HG03039 (cell line): Measurements from ENCODE around the gene GLCE.

Source experiments
- ATAC-seq: cut with Tn5 transposase; IDR thresholded peaks from one replicate; pipeline ENCODE4 v1.9.1; 2021; ENCODE audit warnings: mild to moderate bottlenecking, moderate library complexity; ENCODE audit not compliant: unreplicated experiment

GLCE gene

DNA sequence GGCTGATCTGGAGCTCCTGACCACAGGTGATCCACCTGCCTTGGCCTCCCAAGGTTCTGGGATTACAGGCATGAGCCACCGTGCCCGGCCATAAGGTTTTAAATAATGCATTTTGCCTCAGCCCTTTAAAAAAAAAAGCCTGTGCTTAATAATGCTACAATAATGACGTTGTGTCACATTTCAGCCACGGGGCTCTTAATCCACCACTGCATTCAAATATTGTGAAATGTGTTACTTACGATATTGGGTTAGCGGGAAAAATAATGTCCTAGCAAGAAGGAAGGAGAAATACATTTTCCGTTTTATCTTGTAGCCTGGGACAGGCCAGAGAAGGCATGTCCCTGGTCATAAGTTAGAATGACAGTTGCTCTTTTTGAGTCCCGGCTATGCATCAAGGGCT, 155.9 kb downstream of the GLCE start:
- no peak for ATAC-seq

DNA sequence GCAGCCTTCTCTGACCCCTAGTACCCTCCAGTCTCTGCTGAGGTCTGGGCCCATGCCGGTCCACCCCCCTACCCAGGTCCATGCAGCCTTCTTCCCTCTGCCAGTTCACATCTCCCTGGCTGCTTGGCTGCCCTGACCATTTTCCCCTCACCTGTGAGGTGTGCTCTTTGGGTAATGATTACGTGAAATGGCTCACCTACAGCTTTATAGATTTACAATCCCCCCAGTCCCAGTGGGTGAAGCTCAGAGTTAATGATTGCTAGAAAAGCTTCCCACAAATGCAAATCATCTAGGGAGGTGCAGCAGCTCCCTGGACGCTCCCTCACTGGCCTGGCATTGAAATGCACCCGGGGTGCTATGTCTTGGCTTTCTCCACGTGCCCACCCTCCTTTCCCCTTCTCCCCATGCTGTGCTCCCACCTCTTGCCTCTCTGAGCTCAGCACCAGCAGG, 157.0 kb downstream of the GLCE start:
- ATAC-seq: no peak

DNA sequence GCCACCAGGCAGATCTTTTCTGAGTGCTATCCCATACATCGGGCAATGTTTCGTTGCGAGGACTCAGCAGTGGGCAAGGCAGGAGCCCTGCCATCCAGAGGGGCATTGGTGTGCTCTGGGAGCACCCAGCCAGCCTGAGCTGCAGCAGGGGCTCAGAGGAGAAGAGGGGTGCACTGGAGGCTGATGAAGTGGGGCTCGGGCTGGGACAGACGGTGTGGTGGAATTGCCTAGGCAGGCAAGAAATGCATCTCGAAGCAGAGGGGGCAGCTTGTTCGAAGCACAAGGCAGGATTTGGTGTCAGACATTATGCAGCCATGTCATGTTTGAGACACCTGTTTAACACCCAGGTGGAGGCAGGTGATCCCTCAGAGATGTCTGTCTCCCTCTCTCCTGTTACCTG, 157.6 kb downstream of the GLCE start:
- ATAC-seq: no peak

DNA sequence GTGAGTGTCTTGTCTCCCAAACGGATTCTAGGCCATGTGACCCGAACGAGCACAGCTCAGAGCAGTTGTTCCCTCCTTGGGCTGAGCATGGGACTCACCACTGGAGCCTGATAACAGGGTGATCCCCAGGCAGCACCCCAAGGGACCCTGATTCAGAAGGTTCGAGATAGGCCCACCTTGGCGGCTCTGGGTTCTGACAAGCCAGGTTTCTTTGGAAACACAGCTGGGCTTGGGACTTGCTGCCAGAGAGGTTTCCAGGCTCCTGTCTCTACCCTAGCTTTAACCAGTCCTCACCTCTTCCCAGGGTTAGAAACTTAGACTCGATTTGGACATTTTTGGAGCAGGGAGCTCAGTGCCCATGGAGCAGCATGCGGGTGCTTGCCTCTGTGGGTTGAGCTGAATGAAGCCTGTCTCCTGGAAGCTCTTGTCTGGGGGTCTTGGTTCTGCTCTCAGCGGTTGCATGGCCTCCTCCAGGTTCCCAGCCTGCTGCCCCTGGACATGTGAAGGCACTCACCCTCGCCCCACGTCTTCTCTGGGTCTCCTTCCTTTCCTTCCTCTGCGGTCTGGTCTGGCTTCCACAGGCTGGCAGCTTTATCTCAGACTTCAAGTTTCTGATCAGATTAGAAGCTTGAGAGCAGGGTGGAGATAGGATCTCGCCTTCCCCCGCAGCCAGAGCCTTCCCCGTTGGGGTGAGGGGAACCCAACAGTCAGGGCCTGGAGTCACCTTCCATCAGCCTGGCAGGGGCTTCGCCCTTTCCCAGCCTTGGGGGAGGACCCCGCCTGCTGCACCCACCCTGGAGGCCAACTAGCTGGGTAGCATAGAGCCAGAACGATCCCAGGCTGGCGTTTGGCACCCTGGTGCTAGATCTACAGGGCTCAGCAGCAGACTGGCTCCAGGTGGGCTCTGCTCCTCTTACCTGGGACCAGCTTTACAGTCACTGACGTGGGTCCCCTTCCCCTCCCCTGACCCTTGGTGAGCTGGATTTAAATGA, 159.2 kb downstream of the GLCE start:
- ATAC-seq: no peak

DNA sequence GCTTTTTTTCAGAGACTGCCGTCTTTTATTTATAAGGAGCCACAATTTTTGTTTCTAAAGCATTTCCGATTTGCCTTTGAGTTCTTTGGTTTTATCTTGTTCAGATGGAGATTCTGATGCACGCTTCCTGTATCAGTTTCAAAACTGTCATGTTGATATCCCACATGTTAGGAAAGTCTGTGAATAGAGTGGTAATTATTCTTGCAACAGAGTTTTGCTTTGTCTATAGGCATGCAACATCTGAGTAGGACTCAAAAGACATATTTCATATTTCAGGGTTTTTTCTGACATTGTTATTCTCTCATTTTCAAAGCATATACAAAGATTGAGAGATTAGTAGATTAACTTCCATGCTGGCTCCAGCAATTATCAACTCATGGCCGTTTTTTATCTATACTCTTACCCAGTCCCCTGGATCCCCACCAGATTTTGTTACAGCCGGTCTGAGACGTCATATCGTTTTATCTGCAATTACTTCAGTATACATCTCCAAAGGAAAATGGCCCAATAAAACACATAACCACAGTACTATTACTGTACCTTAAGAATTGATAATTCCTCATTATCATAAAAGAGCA, 160.6 kb downstream of the GLCE start:
- ATAC-seq: no peak
